ENCODE measurements around the gene MUC5B.

- TF ChIP-seq, protein P1, sequence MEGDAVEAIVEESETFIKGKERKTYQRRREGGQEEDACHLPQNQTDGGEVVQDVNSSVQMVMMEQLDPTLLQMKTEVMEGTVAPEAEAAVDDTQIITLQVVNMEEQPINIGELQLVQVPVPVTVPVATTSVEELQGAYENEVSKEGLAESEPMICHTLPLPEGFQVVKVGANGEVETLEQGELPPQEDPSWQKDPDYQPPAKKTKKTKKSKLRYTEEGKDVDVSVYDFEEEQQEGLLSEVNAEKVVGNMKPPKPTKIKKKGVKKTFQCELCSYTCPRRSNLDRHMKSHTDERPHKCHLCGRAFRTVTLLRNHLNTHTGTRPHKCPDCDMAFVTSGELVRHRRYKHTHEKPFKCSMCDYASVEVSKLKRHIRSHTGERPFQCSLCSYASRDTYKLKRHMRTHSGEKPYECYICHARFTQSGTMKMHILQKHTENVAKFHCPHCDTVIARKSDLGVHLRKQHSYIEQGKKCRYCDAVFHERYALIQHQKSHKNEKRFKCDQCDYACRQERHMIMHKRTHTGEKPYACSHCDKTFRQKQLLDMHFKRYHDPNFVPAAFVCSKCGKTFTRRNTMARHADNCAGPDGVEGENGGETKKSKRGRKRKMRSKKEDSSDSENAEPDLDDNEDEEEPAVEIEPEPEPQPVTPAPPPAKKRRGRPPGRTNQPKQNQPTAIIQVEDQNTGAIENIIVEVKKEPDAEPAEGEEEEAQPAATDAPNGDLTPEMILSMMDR (IDR thresholded peaks at IDR 0.05; ENCODE audit: low read length), result no peak
- no peak for TF ChIP-seq EZH2 (IDR thresholded peaks at IDR 0.05; ENCODE audit: borderline replicate concordance, low read length)
These were observed 67.5 kb downstream of the MUC5B start for GRCh38 chr11:1290052-1291040.

All from OCI-LY1 (cell line).